ENCODE results near the gene BSX.

BSX gene

DNA sequence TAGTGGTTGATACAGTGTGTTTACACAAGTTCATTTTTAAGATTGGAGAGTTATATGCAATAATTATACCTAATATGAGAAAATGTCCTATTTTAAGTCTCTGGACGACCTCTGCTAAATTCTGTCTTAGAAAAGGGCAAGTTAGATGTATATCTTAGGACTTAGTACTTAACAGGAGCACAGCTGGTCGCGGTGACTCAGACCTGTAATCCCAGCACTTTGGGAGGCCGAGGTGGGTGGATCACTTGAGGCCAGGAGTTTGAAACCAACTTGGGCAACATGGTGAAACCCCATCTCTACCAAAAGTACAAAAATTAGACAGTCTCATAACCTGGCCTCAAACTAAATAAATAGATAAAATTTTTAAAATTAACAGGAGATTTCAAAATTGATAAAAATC lies 27.2 kb downstream of the BSX start:
- no peak for DNase-seq (ENCODE audit: low read depth, low spot score)

DNA sequence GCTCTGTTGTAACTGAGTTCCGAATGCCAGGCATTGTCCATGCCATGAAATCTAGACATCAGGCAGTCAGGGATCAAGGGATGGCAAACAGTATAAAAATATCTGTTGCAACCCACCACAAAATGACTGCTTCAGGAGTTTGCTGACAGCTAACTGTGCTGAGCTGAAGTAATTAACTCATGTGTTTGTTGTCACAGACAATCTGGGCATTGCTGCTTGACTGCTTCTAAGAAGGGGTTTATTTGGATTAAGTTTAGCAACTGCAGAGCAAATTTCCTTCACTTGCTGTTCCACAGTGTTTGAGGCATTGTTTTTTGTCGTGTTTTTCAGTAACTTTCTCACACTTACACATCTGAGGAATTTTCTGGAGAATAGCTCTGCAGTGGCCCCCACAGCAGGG lies 30.4 kb downstream of the BSX start:
- no peak for DNase-seq (ENCODE audit: low read depth, low spot score)

DNA sequence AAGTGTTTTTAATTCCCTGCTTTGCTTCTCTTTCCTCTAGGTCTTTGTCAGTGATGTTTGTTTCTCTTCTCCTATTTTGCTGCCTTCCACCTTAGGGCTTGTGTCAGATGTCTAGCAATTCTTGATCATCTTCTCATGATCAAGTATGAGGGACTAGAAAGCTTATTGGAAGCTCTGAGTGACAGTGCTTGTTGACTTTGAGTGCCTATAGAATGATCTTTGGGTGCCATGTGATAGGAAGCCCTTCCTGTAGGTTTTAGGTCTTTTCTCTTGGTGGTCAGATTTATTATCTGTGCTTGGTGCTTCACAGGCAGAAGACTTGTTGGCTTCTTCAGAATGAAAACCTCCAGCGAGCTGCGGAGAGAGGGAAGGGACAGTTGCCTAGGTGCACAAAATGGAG lies 43.1 kb downstream of the BSX start:
- no peak for DNase-seq (ENCODE audit: low read depth, low spot score)

DNA sequence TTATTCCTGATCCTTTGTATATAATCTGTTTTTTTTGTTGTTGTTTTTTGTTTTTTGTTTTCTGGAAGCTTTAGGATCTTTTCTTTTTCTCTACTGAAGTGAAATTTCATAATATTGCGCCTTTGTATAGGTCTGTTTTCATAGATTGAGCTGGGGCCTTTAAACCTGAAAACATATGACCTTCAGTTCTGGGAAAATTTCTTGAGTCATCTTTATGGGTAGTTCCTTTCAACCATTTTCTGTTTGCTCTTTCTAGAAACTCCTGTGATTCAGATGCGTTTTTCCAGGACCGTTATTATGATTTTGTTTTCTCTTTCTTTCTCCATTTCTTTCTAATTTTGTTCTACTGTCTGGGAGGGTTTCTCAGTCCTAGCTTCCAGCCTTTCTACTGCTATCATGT lies 43.7 kb downstream of the BSX start:
- DNase-seq (ENCODE audit: low read depth, low spot score), result no peak

DNA sequence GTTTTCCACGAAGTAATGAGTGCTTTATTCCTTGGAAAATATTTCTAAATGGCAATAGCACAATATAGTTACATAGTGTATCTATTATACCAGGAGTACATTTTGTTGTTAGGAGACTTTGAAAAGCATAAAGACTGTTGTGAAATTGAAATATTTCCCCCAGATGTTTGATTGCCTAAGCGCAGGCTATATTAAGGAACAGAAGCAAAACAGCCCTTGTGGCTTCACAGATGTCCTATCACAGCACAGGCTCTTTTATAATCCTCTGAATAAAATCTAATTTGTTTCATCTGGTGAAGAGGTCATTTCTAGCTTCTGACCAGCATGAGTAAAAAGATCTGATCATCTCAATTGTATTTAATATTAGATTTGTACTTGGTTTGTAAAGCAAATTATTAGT lies 48.2 kb downstream of the BSX start:
- no peak for DNase-seq (ENCODE audit: low read depth, low spot score)

DNA sequence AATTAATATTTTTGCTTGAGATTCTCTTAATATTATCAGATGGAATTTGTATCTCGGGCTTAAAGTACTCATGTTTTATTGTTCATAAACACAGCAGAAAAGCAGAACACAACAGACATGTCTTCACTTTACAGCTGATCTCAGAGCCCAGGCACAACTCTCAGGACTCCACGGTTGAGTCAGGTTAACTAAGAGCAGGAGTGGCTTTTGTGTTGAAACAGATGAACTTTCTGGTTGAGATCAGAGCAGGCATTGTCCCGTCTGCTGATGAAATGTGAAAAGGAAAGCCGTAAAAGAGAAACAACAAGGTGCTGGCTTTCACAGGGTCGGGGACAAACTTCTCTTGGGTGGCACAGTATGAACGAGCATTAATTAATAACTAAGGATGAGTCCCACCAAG lies 50.1 kb downstream of the BSX start:
- DNase-seq (ENCODE audit: low read depth, low spot score), result no peak
